ENCODE data around the gene IFI35. TPM values are rescaled to one million over a fixed set of nuclear protein-coding genes. Genes with fewer than 3 reads are reported as not detected.
"Not testable (repeated sequence)": the region's sequence is repeated elsewhere in the genome, so short reads cannot be mapped to it uniquely, and the experiment has no call there.

The IFI35 gene
- total RNA-seq, 2 donors from 2014 or later = 65.0 to 82.7 TPM

GRCh38 chr17:43039646-43040045, 33.1 kb downstream of the IFI35 start:
- Mint-ChIP-seq H3K36me3 (no peaks in the 10 kb centered on the region), H3K9me3 (no peaks in the 10 kb centered on the region), H3K4me1 (ENCODE audit: low read depth in 2 of 2) (no peaks in the 10 kb centered on the region), H3K27ac (no peak overlapping the region), H3K4me3 (no peak overlapping the region), H3K27me3 (no peaks in the 10 kb centered on the region)
- DNase-seq (ENCODE audit: low spot score) (no peak), ATAC-seq (no peak)

GRCh38 chr17:43040655-43041054, 34.1 kb downstream of the IFI35 start:
- Mint-ChIP-seq H3K36me3 (no peaks in the 10 kb centered on the region), H3K27me3 (no peaks in the 10 kb centered on the region), H3K4me1 (ENCODE audit: low read depth in 2 of 2) (no peaks in the 10 kb centered on the region), H3K9me3 (no peaks in the 10 kb centered on the region), H3K27ac (no peak overlapping the region), H3K4me3 (no peak overlapping the region)
- no peak for ATAC-seq
- DNase-seq (ENCODE audit: low spot score) = no peak

GRCh38 chr17:43042025-43042628, 35.5 kb downstream of the IFI35 start:
- no peaks in the 10 kb centered on the region for H3K4me1 Mint-ChIP-seq (ENCODE audit: low read depth in 2 of 2)
- H3K36me3 Mint-ChIP-seq = no peaks in the 10 kb centered on the region
- no peak for ATAC-seq
- no peak overlapping the region for H3K4me3 Mint-ChIP-seq
- DNase-seq (ENCODE audit: low spot score) = no peak
- no peaks in the 10 kb centered on the region for H3K27me3 Mint-ChIP-seq
- H3K27ac Mint-ChIP-seq = no peak overlapping the region
- no peaks in the 10 kb centered on the region for H3K9me3 Mint-ChIP-seq

- H3K36me3 Mint-ChIP-seq = no peaks in the 10 kb centered on the region
- DNase-seq (ENCODE audit: low spot score) = no peak
- H3K27me3 Mint-ChIP-seq = no peaks in the 10 kb centered on the region
- ATAC-seq = no peak
- H3K4me1 Mint-ChIP-seq (ENCODE audit: low read depth in 2 of 2) = no peaks in the 10 kb centered on the region
- H3K9me3 Mint-ChIP-seq = no peaks in the 10 kb centered on the region
- H3K27ac Mint-ChIP-seq = no peak overlapping the region
- no peak overlapping the region for H3K4me3 Mint-ChIP-seq
These were observed 36.7 kb downstream of the IFI35 start for GRCh38 chr17:43043307-43043706.

- H3K27me3 Mint-ChIP-seq = no peaks in the 10 kb centered on the region
- no peaks in the 10 kb centered on the region for H3K36me3 Mint-ChIP-seq
- ATAC-seq = no peak
- no peak for DNase-seq (ENCODE audit: low spot score)
- no peaks in the 10 kb centered on the region for H3K9me3 Mint-ChIP-seq
- H3K27ac Mint-ChIP-seq = no peak overlapping the region
- H3K4me3 Mint-ChIP-seq = no peak overlapping the region
- H3K4me1 Mint-ChIP-seq (ENCODE audit: low read depth in 2 of 2) = no peaks in the 10 kb centered on the region
These were observed 37.4 kb downstream of the IFI35 start for GRCh38 chr17:43044024-43044423.

- no peak overlapping the region for H3K27ac Mint-ChIP-seq
- no peak overlapping the region for H3K4me3 Mint-ChIP-seq
- H3K9me3 Mint-ChIP-seq = no peaks in the 10 kb centered on the region
- no peak for ATAC-seq
- DNase-seq (ENCODE audit: low spot score) = no peak
- H3K4me1 Mint-ChIP-seq (ENCODE audit: low read depth in 2 of 2) = no peaks in the 10 kb centered on the region
- no peaks in the 10 kb centered on the region for H3K27me3 Mint-ChIP-seq
- H3K36me3 Mint-ChIP-seq = peaks cover 5% of the 10 kb centered on the region
These were observed 45.4 kb downstream of the IFI35 start for GRCh38 chr17:43051969-43052368.

GRCh38 chr17:43053008-43053407, 46.4 kb downstream of the IFI35 start:
- H3K9me3 Mint-ChIP-seq; DNase-seq (ENCODE audit: low spot score); ATAC-seq; H3K4me3 Mint-ChIP-seq; H3K27ac Mint-ChIP-seq; H3K36me3 Mint-ChIP-seq; H3K27me3 Mint-ChIP-seq; H3K4me1 Mint-ChIP-seq (ENCODE audit: low read depth in 2 of 2): not testable (repeated sequence)

GRCh38 chr17:43056051-43056450, 49.5 kb downstream of the IFI35 start:
- H3K9me3 Mint-ChIP-seq = no peaks in the 10 kb centered on the region
- H3K27me3 Mint-ChIP-seq = no peaks in the 10 kb centered on the region
- ATAC-seq (no peak), DNase-seq (ENCODE audit: low spot score) (no peak)
- H3K36me3 Mint-ChIP-seq = peaks cover 6% of the 10 kb centered on the region
- H3K4me3 Mint-ChIP-seq = no peak overlapping the region
- no peaks in the 10 kb centered on the region for H3K4me1 Mint-ChIP-seq (ENCODE audit: low read depth in 2 of 2)
- no peak overlapping the region for H3K27ac Mint-ChIP-seq

GRCh38 chr17:43062984-43063638, 56.5 kb downstream of the IFI35 start:
- no peaks in the 10 kb centered on the region for H3K9me3 Mint-ChIP-seq
- H3K4me1 Mint-ChIP-seq (ENCODE audit: low read depth in 2 of 2) = no peaks in the 10 kb centered on the region
- no peak for DNase-seq (ENCODE audit: low spot score)
- no peak overlapping the region for H3K4me3 Mint-ChIP-seq
- ATAC-seq = no peak
- H3K36me3 Mint-ChIP-seq = peaks cover 4% of the 10 kb centered on the region
- H3K27ac Mint-ChIP-seq = no peak overlapping the region
- H3K27me3 Mint-ChIP-seq = no peaks in the 10 kb centered on the region

Other genes with a start within 250 kb of the IFI35 start
- gene RAMP2, start 245.6 kb upstream of the IFI35 start, total RNA-seq = not detected
- 10 to 100 TPM; 57.5 to 61.7 TPM for gene VPS25, start 233.3 kb upstream of the IFI35 start, total RNA-seq
- under 1 TPM; 0.10 to 0.28 TPM for gene WNK4, start 226.2 kb upstream of the IFI35 start, total RNA-seq
- 10 to 100 TPM; 41.6 to 48.0 TPM for gene COA3, start 208.1 kb upstream of the IFI35 start, total RNA-seq
- gene CNTD1, start 207.9 kb upstream of the IFI35 start, total RNA-seq = not detected
- 100 to 1,000 TPM; 106 to 134 TPM for gene BECN1, start 182.5 kb upstream of the IFI35 start, total RNA-seq
- gene PSME3, start 173.4 kb upstream of the IFI35 start, total RNA-seq = 100 to 1,000 TPM; 152 to 251 TPM
- 1 to 10 TPM; 3.5 to 5.3 TPM for gene AOC2, start 162.2 kb upstream of the IFI35 start, total RNA-seq
- 1 to 10 TPM; 1.8 to 2.7 TPM for gene AOC3, start 155.6 kb upstream of the IFI35 start, total RNA-seq
- not detected for gene G6PC1, start 106.0 kb upstream of the IFI35 start, total RNA-seq
- 100 to 1,000 TPM in 1 of 2 donors, 10 to 100 TPM in 1; 62.4 to 102 TPM for gene AARSD1, start 42.3 kb upstream of the IFI35 start, total RNA-seq
- 1 to 10 TPM in 1 of 2 donors, under 1 TPM in 1; 0.55 to 1.3 TPM for gene PTGES3L, start 26.7 kb upstream of the IFI35 start, total RNA-seq
- gene RUNDC1, start 26.2 kb upstream of the IFI35 start, total RNA-seq = 10 to 100 TPM; 17.9 to 19.0 TPM
- 100 to 1,000 TPM; 619 to 763 TPM for gene RPL27, start 8.4 kb upstream of the IFI35 start, total RNA-seq
- 10 to 100 TPM in 1 of 2 donors, 1 to 10 TPM in 1; 9.0 to 19.0 TPM for gene VAT1, start 15.6 kb downstream of the IFI35 start, total RNA-seq
- not detected for gene RND2, start 18.4 kb downstream of the IFI35 start, total RNA-seq
- gene BRCA1, start 118.6 kb downstream of the IFI35 start, total RNA-seq = 100 to 1,000 TPM in 1 of 2 donors, 10 to 100 TPM in 1; 41.6 to 111 TPM
- 10 to 100 TPM; 33.1 to 58.3 TPM for gene NBR1, start 164.4 kb downstream of the IFI35 start, total RNA-seq
- 10 to 100 TPM; 18.2 to 31.5 TPM for gene TMEM106A, start 205.1 kb downstream of the IFI35 start, total RNA-seq
- not detected for gene CCDC200, start 221.8 kb downstream of the IFI35 start, total RNA-seq
- gene RNU2-1, start 227.2 kb downstream of the IFI35 start, total RNA-seq = 1,000 to 10,000 TPM; 3,257 to 3,900 TPM

All from natural killer cell treated with Interleukin-12 subunit alpha and Interleukin-12 subunit beta and Interleukin-15 and Interleukin-18, amount 100 ng/mL, for 72 hours (primary cell).